Activated naive CD4-positive, alpha-beta T cell treated with Interleukin-2 at 50 U/mL for 16 hours (primary cell): ENCODE results near the gene CDH22.

Source experiments
- DNase-seq: peaks from one replicate; pipeline ENCODE4 v3.0.0-alpha.2; 2020

Gene CDH22

DNA sequence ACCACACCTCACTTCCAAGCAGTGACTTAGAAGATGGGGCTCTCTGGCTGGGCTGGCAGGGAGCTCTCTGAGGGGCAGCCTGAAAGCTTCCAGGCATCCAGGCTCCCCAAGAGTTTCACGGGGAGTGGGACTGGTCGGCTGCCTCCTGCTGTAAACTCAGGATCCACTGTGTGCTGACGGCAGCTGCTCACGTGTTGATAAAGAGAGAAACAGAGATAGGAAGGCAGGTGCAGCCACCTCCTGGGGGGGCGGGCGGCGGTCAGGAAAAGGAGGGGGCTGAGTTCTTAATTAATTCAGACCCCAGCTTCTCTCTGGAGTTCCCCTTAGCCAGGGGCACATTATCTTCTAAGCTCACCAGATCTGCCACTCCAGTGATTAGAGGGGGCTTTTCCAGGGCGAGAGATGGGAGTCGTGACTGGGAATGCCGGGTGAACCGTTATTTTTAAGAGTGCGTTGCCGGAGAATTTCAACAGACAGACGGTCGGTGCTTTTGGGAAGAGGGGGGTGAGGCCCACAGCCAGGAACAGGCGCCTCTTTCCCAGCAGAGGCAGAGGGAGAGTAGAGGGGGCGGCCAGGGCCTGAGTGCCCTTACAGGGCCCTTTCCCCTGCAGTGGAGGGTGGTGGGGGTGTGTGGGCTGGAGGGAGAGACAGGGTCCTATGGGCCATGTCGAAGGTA is 119.3 kb downstream of the CDH22 start:
- no peak for DNase-seq

DNA sequence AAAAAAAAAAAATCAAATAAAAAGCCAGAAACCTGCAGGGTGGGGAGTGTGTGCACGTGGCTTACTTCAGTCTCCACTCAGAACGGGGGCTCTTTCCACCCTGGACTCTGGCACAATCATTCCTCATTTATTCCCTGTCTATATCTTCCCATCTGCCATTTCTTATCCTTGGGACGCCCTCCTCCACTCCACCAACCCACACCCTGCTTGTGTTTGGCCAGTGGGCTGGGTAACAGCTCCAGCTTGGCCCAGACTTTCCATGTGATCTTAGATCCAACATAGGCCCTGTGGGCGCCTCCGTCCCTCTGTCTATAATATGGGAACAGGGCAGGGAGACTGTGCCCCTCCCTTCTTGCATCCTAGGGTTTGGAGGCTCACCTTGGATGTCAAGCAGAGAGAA is 122.1 kb downstream of the CDH22 start:
- DNase-seq, result no peak

DNA sequence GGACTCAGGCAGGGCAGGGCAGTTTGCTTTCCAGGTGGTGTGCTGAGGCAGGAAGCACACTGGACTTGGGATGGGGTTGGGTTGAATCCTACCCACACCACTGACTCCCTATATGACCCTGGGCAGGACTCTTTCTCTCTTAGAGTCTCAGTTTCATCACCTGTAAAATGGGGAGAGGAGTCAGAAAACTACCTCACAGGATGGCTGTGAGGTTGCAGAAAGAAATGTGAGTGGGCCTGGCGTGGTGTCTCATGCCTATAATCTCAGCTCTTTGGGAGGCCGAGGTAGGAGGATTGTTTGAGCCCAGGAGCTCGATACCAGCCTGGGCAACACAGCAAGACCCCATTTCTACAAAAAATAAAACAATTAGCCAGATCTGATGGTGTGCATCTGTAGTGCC is 122.9 kb downstream of the CDH22 start:
- no peak for DNase-seq

DNA sequence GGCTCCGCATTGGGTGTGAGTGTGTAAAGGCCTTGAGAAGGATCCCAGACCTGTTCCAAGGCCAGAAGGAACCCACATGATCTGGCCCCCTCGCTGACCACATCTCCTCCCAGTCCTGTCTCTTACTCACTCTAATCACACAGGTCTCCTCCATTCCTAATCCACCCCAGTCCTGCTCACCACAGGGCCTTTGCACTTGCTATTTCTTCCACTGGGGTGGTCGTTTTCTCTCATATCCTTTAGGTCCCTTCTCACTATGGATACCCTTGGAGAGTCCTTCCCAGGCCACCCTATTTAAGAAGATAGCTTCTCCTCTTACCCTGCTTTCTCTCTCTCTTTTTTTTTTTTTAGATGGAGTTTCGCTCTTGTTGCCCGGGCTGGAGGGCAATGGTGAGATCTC is 124.5 kb downstream of the CDH22 start:
- no peak for DNase-seq

DNA sequence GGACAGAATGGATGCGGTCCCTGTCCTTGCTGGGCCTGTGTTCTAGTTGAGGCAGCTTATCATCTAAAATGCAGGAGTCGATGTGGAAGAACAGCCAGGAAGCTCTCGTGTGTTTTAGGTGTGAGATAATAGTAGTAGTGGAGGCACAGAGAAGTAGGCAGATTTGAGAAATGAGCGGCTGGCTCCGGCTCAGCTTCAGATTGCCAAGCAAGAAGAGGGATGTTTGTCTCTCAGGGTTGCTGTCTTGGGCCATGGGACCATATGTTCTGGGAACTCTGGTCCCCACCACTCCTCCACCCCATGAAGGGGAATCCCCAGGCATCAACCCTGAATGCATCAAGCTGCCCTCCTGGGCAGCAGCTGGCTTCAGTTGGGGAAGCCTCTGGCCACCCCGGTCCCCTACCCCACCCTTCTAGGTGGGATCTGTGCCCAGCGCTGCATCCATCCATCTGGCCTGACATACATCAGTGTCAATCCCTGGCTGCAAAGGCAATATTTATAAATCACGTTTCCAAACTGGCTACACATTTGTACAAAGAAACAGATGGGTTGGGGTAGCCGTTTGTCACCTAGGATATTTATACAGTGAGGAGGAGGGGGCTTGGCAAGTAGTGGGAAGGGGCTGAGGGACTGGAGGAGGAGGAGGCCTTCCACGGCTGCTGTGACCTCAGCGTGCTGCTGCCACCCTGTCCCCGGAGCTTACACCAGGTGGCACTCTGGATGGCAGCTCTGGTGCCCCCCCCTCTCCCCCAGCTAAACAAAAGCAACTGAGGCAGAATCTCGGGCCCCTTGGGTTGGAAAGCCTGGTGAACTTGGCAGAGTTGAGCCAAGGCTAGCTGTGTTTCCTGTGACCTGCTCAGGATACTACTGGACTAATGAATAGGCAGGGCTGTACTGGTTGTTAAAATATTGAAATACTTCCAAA is 125.8 kb downstream of the CDH22 start:
- no peak for DNase-seq

DNA sequence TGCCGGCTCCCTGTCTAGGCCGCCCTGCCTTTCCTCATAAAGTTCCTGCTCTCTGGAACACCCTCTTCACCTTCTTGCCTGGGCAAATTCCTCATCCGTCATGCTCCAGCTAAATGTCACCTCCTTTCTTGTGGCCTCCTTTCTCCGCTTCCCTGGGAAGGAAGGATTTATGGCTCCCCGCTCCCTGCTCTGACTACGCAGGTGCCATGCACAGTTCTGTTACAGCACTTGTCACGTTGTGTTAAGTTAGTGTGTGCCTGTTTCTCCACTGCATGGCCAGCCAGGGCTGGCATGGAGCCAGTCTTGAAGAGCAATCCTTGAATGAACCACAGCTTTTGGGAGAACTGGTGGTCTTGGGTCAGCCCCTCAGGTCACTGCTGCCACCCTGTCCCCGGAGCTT is 128.4 kb downstream of the CDH22 start:
- no peak for DNase-seq

DNA sequence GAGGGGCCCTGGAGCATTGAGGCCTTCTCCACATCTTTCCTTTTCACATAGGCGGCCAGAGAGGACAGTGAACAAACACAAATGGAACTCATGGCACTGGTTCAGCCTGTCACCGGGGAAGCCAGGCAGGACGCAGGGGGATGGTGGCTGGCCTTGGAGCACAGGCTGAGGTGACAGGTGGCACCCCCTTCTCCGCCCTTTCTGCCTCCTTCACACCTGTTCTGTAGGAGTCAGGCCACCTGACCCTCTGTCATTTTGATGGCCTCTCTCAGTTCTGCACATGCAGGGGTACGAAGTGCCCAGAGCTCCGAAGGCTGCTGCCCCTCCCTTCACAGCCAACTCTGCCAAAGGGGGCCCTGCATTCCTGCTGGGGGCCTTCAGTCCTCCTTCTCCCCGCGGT is 129.4 kb downstream of the CDH22 start:
- DNase-seq, result no peak

DNA sequence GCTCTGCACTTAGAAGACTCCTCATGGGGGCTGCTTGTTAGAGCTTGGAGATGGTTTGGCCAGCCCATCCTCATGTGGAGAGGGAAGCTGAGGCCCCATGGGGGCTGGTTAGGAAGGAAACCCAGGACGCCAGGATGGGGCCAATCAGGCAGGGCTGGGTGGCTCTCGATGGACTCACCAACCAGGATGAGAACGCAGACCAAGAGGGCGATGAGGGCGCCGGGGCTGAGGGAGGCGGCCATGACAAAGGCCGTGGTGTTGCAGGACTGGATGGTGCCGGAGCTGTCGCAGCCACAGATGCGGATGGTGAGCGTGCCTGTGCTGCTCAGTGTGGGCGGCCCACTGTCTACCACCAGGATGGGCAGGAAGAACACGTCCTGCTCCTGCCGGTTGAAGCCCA is 130.5 kb downstream of the CDH22 start:
- no peak for DNase-seq

DNA sequence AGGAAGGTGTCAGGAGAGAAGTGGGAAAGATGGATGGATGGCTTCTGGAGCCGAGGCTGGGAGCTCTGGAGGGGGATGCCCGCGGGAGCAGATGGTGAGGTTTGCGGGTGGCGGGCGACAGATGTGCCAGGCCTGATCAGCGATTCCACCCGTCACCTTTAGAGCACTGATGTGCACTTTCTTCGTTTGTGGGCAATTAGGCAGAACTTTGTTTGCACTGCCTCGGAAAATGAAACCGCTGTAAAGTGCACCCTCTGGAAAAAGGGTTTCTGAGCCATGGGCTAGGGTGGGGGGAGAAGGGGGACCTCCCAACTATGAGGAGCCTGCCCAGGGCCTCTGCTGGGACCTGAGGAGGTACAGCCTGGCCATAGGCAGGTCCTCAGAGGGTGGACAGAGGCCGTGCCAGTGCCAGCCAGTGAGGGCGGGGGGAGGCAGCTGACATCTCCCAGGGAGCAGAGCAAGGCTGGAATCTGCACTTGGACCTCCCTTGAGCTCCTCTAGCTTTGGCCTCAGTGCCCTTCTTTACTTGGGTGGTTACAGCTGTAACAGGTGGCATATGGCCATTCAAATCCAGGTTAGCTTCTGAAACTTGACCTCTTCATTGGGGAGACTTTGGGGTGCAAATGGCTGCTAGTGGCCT is 131.4 kb downstream of the CDH22 start:
- DNase-seq, result no peak

DNA sequence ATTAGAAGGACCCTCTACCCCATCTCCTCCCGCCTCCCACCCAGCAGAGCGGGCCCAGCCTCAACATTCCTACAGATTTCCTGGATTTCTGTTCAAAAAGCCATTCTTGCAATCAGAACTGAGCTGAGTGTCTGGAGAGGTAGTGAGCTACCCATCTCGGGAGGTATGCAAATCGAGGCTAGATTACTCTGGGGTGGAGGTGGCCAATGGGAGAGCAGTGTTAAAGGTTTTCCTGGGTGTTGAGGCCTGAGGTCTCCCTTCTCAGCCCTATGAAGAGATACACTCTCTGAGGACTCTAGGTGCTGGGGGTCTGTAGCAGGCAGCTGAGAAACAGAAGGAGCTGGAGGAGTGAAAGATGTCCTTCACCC is 133.2 kb downstream of the CDH22 start:
- DNase-seq, result no peak

DNA sequence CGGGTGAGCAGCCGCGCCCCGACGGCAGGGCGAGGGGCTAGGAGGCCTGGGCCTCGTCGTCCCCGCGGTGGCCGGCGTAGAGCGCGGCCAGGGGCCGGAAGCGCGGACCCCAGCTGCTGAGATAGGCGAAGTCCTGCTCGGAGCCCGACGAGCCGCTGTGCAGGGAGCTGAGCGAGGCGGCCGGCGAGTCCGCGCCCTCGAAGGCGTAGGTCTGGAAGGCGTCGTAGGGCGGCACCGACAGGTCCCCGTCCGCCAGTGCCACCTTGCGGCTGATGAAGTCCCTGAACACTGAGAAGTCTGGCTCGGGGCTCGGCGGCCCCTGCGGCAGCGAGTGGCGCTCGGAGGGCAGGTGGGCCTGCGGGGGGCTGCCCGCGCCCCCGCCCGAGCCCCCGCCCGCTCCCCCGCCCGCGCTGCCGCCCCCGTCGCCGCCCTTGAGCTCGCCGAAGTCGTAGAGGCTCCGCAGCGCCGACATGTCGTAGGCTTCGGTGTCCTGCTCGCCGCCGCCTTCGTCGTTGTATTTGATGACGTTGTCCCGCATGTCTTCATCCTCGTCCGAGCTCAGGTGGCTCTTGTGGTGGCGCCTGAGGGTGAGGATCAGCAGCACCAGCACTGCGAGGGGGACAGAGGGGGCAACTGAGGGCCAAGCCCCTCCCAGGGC is 133.7 kb downstream of the CDH22 start:
- DNase-seq, result peak; percentile 74

DNA sequence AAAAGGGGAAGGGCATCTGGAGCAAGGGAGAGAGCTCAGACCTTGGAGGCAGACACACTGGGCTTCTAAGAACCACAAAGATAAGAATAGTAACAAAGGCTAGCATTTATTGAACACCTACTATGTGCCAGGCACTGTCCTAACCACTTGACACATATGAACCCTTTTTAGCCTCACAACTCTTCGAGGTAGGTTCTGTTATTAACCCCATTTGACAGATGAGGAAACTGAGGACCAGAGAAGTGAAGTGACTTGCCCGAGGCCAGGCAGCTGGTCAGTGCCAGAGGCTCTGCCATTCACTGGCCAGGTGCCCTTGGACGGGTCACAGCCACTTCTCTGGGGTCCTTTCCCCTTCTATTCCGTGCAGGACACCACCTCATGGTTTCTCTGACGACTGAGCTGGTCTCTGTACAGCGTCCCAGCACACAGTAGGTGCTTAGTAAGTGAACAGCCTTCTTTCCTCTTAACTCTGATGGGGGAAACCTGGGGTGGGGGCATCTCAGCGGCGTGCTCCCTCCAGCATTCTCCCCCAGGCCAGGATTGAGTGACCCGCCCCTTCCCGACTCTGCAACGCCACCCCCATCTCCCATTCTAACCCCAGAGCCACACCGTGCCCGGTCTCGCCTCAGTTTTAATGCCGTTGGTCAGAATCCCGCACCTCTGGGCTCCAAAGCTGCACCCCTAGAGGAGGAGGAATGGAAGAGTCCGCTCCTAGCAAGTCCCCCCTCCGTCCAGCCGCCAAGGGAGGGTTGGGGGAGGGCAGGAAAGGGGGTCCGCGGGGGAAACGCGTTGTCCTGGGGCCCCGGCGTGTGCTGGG is 134.4 kb downstream of the CDH22 start:
- DNase-seq, result no peak

DNA sequence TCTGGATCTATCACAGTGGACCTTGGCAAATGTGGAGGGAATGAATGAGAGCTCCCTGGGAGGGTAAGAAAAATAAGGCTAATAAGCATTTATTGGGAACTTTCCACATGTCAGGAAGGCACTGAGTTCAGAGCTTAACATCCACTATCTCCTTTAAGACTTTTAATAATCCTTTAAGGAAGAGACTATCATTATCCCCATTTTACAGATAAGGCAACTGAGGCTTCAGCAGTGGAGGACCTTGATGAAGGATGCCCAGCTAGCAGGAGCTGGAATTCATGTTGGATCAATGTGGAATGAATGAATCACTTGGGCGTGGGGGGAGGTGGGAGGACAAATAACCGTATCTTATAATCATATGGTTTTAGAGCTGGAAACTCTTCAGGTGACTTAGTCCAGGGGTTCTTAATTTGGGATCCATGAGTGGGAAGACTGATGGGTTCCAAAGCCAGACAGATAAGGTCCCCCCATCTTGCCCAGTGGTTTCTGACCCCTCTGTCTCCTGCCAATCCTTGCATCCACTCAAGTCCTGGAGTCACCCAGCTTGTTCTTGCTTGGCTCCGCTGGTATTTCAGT is 135.2 kb downstream of the CDH22 start:
- DNase-seq, result no peak

DNA sequence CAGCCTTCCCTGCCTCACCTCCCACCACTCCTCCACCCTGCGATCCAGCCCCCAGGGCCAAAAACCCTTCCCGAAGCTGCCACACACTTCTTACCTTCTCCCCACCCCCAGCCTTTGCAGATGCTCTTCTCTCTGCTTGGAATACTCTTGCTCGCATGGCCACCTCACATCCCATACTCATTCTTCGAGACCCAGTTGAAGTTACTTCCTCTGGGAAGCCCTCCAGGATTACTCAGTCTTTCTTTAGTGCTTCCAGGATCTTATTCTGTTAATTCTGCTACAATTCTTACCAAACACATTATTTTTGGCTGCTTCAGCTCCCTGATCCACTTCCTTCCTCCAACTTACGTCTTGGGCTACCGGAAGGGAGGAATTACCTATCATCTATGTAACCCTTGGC is 135.8 kb downstream of the CDH22 start:
- DNase-seq, result no peak

DNA sequence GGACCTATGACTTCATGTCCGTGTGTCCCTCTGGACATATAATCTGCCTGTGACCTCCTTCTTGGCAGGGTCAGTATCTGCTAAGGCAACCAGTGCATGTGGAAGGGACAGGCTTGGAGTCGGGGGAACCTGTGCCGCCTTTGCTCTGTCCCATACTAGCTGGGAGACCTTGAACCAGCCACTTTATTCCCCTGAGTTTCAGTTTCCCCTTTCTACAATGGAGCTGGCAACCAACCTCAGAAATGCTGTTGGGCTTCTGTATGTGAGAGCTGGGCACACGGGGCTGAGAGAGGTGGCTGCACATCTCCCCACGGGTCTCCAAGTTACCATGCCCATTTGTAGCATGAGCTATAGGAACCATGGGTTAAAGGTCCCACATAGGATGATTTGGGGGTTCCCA is 136.4 kb downstream of the CDH22 start:
- no peak for DNase-seq

DNA sequence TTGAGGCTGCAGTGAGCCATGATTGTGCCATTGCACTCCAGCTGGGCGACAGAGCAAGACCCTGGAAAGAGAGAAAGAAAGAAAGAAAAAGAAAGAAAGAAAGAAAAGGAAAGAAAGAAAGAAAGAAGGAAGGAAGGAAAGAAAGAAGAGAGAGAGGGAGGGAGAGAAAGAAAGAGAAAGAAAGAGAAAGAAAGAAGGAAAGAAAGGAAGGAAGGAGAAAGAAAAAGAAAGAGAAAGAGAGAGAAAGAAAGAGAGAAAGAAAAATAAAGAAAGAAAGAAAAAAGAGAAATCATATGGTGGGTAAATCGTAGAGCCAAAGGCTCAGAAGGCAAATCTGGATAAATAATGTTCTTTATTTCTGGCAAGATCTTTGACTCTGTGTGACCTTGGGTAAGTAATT is 136.8 kb downstream of the CDH22 start:
- DNase-seq, result no peak

DNA sequence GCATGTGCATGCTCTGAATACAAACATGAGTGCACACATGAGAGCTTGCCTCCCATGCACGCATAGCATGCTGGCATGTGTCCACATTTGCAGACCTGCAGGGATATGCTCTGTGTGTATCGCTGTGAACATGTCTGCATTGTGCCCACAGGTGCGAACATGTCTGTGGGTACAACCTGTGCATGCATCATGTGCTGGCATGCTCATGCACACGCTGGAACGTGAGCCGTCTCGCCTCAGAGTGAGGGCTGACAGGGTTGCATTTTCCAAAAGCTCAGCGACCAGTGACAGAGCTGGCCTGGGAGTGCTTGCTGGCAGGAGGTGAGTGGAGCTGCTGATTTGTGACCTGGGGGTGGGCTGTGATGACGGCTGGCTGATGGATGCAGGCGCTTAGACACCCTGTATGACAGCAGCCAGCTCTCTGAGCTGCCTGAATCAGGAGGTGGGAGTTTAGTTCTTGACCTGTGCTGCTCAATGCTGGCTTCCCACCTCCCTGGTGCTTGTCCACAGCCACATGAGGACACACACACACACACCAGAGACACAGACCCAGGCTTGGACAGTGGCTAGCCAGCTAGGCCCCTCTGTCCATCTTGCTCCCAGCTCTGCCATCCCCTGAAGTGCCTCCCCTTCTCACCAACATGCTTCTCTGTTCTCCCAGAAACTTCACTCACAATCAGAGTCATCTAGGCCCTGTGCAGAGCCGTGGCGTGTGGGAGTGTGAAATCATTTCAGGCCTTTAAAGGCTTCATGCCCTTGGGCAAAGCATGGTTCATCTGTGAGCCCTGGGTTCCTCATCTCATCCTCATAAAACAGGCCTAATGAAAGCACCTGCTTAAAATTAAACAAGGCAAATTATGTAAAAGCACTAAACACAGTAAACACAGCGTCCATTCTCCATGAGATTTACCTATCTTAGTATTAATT is 138.8 kb downstream of the CDH22 start:
- no peak for DNase-seq

DNA sequence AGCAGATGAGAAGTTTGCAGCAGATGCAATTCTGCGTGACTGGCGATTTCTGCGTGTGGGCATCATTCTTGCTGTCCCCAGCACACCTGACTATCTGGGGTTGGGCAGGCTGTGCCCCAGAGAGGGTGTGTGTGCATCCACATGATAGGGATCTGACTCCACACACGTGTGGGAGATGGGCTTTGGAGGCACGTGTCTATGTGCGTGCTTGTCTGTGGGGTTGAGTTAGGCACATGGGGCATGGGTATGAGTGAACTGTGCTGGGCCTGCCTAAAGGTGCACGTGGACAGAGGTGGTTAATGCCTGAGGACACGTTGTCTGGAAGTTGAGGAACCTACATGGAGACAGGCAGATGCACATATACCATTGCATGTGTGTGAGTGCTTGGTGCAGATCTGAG is 139.9 kb downstream of the CDH22 start:
- no peak for DNase-seq

DNA sequence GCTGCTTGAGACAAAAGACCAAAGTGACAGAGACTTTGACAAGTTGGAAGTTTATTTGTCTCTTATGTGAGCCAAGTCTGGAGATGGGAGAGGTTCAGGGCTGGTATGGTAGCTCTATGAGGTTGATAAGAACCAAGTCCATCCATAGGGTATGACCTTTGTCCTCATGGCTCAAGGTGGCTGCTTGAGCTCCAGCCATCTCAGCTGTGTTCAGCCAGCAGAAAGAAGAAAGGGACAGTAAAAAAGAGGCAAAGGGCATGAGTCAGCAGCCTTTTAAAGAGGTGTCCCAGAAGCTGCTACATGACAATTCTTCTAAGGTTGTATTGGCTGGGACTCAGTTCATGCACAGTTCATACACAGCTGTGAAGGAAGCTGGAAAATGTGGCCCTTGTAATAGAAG is 141.2 kb downstream of the CDH22 start:
- DNase-seq, result no peak

DNA sequence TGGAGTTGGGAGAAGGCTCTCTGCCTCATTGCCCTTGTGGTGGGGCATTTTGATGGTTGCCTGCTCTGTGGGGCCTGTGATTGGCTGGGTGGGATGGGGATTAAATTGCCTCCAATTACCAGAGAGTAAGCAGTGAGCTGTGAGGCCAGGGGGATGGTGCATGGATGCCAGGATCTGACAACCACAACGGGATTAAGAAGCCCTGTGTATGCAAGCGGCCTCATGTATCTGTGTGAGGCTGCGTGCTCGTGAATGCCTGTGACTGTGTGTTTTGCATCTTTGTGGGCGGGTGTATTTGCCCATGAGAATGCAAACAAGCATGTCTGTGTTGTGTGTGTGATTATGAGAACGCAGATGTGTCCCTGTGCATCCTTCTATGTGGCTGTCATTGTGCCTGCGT is 144.0 kb downstream of the CDH22 start:
- no peak for DNase-seq

DNA sequence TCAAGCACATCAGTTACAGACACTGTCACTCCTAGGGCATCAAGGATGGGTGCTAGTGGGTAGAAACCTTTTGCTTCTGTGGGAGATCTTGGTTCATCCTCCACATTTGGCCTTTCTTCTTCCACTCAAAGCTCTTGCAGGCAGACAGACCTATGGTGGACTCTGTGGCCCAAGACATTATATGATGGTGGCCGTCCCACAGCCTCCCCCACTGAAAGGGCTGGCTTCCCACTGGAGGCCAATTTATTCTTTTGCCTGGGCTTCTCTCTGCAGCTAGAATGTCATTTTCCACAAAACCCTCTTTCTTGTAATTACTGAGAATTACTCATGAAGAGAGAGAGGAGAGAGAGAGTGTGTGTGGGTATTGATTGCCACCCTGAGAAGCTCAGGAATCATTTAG is 146.4 kb downstream of the CDH22 start:
- DNase-seq, result no peak
